Neural cell (in vitro differentiated cells): ENCODE measurements around the gene COX11. TPM values are rescaled to one million over a fixed set of nuclear protein-coding genes. Genes with fewer than 3 reads are reported as not detected.

Source experiments
- H2AFZ ChIP-seq: fragments of 200-600, 300-800 bp; sonication (generic), shearing (Covaris generic); 2 replicates; pipeline ENCODE4 v1.6.0; 2014; ENCODE audit warnings: low read depth, mild to moderate bottlenecking, antibody characterized with exemption, low read length, moderate library complexity
- H3F3A ChIP-seq: fragments of 200-600 bp; shearing (Covaris generic); 2 replicates; pipeline ENCODE4 v1.6.1; 2016; ENCODE audit warnings: mild to moderate bottlenecking, moderate library complexity, mixed read lengths, antibody characterized with exemption, low read length; ENCODE audit not compliant: insufficient read depth, poor library complexity, severe bottlenecking
- H3K27ac ChIP-seq: fragments of 200-600, 300-800 bp; sonication (generic), shearing (Covaris generic); 2 replicates; pipeline ENCODE4 v1.5.1; 2014; ENCODE audit warnings: mild to moderate bottlenecking, low read length, moderate library complexity
- H3K27me3 ChIP-seq: fragments of 300-800, 200-600 bp; sonication (generic), shearing (Covaris generic); 2 replicates; pipeline ENCODE4 v1.6.0; 2014; ENCODE audit warnings: mild to moderate bottlenecking, low read depth, low read length, moderate library complexity; ENCODE audit not compliant: insufficient read depth
- H3K36me3 ChIP-seq: fragments of 300-800, 200-600 bp; sonication (generic), shearing (Covaris generic); 2 replicates; pipeline ENCODE4 v1.5.1; 2014; ENCODE audit warnings: mild to moderate bottlenecking, antibody characterized with exemption, low read length, moderate library complexity; ENCODE audit not compliant: insufficient read depth
- H3K4me2 ChIP-seq: fragments of 300-800, 200-600 bp; sonication (generic), shearing (Covaris generic); 2 replicates; pipeline ENCODE4 v1.6.0; 2014; ENCODE audit warnings: mild to moderate bottlenecking, low read length
- H3K4me3 ChIP-seq: fragments of 300-800, 200-600 bp; sonication (generic), shearing (Covaris generic); 2 replicates; pipeline ENCODE4 v1.5.1; 2014; ENCODE audit warnings: mild to moderate bottlenecking, low read length, moderate library complexity
- H3K79me2 ChIP-seq: fragments of 200-600 bp; shearing (Covaris generic); replicated peaks from 2 replicates; pipeline ENCODE4 v1.6.0; 2014; ENCODE audit warnings: mild to moderate bottlenecking, low read length, moderate library complexity; ENCODE audit not compliant: insufficient read depth
- H3K9ac ChIP-seq: fragments of 300-800, 200-600 bp; sonication (generic), shearing (Covaris generic); 2 replicates; pipeline ENCODE4 v1.6.1; 2016; ENCODE audit warnings: mild to moderate bottlenecking, low read length, mixed read lengths
- H3K9me2 ChIP-seq: fragments of 200-600 bp; shearing (Covaris generic); 2 replicates; pipeline ENCODE4 v1.6.1; 2016; ENCODE audit warnings: mild to moderate bottlenecking, low read length, mixed read lengths; ENCODE audit not compliant: insufficient read depth
- H3K9me3 ChIP-seq: fragments of 200-600, 300-800 bp; sonication (generic), shearing (Covaris generic); 2 replicates; pipeline ENCODE4 v1.6.1; 2016; ENCODE audit warnings: mild to moderate bottlenecking, mixed run types, low read length, moderate library complexity, mixed read lengths
- H4K20me1 ChIP-seq: fragments of 200-600 bp; shearing (Covaris generic); 2 replicates; pipeline ENCODE4 v1.6.1; 2016; ENCODE audit warnings: mild to moderate bottlenecking, mixed run types; ENCODE audit not compliant: insufficient read depth
- EP300 ChIP-seq: fragments of 450-650 bp; conservative IDR thresholded peaks from 2 replicates; pipeline ENCODE4 v1.6.1; 2014; ENCODE audit warnings: antibody characterized with exemption, mild to moderate bottlenecking, moderate library complexity; ENCODE audit not compliant: poor library complexity, severe bottlenecking
- EZH2 ChIP-seq: fragments of 200-600, 300-800 bp; shearing (Covaris generic), sonication (generic); IDR thresholded peaks from 2 replicates; pipeline ENCODE4 v1.6.1; 2014; ENCODE audit warnings: antibody characterized with exemption, low read length, borderline replicate concordance, mild to moderate bottlenecking; ENCODE audit not compliant: insufficient read depth, poor library complexity, severe bottlenecking
- MXI1 ChIP-seq: fragments of 450-650 bp; conservative IDR thresholded peaks from 2 replicates; pipeline ENCODE4 v1.6.1; 2014; ENCODE audit warnings: antibody characterized with exemption, mild to moderate bottlenecking; ENCODE audit not compliant: poor library complexity, severe bottlenecking
- POLR2AphosphoS5 ChIP-seq: IDR thresholded peaks from 2 replicates; pipeline ENCODE4 v1.6.1; 2012
- RAD21 ChIP-seq: fragments of 450-650 bp; conservative IDR thresholded peaks from 2 replicates; pipeline ENCODE4 v1.6.1; 2014; ENCODE audit warnings: antibody characterized with exemption, mild to moderate bottlenecking, moderate library complexity
- SMC3 ChIP-seq: fragments of 450-650 bp; conservative IDR thresholded peaks from 2 replicates; pipeline ENCODE4 v1.6.1; 2014; ENCODE audit warnings: antibody characterized with exemption, mild to moderate bottlenecking, moderate library complexity; ENCODE audit not compliant: poor library complexity
- TAF1 ChIP-seq: IDR thresholded peaks from 2 replicates; pipeline ENCODE4 v1.6.1; 2012; ENCODE audit warnings: low read depth
- polyA plus RNA-seq: library from polyadenylated mRNA; depleted of rRNA; stranded (reverse); fragments of >200 nt; gene quantifications from 2 replicates; pipeline ENCODE4 v1.2.3, GENCODE V29; 2014
- TF ChIP-seq, protein P1 (sequence below): IDR thresholded peaks from 2 replicates; pipeline ENCODE4 v1.6.1; 2012; ENCODE audit warnings: borderline replicate concordance
- TF ChIP-seq, protein P2 (sequence below): fragments of 450-650 bp; IDR thresholded peaks from 2 replicates; pipeline ENCODE4 v1.5.1; 2014; ENCODE audit warnings: antibody characterized with exemption, mild to moderate bottlenecking, moderate library complexity; ENCODE audit not compliant: poor library complexity, severe bottlenecking

COX11 gene
- polyA plus RNA-seq, 1 donor from 2014 or later, result 155 TPM

DNA sequence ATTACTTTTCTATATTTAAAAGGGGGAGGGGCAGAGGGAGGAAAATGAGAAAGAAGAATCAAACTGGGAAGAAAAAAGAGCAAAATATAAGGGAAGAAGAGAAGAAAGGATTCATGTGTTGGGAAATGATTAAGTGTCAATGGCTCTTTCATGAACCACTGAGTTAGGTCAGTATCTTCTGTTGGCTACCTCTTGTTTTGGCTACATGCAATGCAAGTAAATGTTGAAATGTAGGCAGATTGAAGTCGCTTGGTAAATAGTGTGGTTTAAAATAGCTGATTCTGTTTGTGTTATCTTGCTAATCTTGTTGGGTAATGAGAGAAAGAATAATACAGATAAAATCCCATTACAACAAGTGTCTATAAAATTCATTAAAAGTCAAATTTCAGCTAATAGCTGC is 27.2 kb downstream of the COX11 start:
- Histone ChIP-seq H3F3A (no peaks in the 10 kb centered on the region), H3K27ac (no peak overlapping the region), H3K27me3 (no peaks in the 10 kb centered on the region), H3K9me2 (no peaks in the 10 kb centered on the region), H2AFZ (no peak overlapping the region), H3K9me3 (no peaks in the 10 kb centered on the region), H3K4me3 (no peak overlapping the region), H3K36me3 (no peaks in the 10 kb centered on the region), H4K20me1 (no peaks in the 10 kb centered on the region), H3K4me2 (no peak overlapping the region), H3K79me2 (no peaks in the 10 kb centered on the region), H3K9ac (no peak overlapping the region)
- TF ChIP-seq TAF1 (no peak), MXI1 (no peak), EP300 (no peak), POLR2AphosphoS5 (no peak), EZH2 (no peak), SMC3 (no peak), RAD21 (no peak)
- TF ChIP-seq, protein P1, sequence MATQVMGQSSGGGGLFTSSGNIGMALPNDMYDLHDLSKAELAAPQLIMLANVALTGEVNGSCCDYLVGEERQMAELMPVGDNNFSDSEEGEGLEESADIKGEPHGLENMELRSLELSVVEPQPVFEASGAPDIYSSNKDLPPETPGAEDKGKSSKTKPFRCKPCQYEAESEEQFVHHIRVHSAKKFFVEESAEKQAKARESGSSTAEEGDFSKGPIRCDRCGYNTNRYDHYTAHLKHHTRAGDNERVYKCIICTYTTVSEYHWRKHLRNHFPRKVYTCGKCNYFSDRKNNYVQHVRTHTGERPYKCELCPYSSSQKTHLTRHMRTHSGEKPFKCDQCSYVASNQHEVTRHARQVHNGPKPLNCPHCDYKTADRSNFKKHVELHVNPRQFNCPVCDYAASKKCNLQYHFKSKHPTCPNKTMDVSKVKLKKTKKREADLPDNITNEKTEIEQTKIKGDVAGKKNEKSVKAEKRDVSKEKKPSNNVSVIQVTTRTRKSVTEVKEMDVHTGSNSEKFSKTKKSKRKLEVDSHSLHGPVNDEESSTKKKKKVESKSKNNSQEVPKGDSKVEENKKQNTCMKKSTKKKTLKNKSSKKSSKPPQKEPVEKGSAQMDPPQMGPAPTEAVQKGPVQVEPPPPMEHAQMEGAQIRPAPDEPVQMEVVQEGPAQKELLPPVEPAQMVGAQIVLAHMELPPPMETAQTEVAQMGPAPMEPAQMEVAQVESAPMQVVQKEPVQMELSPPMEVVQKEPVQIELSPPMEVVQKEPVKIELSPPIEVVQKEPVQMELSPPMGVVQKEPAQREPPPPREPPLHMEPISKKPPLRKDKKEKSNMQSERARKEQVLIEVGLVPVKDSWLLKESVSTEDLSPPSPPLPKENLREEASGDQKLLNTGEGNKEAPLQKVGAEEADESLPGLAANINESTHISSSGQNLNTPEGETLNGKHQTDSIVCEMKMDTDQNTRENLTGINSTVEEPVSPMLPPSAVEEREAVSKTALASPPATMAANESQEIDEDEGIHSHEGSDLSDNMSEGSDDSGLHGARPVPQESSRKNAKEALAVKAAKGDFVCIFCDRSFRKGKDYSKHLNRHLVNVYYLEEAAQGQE, result no peak
- TF ChIP-seq, protein P2, sequence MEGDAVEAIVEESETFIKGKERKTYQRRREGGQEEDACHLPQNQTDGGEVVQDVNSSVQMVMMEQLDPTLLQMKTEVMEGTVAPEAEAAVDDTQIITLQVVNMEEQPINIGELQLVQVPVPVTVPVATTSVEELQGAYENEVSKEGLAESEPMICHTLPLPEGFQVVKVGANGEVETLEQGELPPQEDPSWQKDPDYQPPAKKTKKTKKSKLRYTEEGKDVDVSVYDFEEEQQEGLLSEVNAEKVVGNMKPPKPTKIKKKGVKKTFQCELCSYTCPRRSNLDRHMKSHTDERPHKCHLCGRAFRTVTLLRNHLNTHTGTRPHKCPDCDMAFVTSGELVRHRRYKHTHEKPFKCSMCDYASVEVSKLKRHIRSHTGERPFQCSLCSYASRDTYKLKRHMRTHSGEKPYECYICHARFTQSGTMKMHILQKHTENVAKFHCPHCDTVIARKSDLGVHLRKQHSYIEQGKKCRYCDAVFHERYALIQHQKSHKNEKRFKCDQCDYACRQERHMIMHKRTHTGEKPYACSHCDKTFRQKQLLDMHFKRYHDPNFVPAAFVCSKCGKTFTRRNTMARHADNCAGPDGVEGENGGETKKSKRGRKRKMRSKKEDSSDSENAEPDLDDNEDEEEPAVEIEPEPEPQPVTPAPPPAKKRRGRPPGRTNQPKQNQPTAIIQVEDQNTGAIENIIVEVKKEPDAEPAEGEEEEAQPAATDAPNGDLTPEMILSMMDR, result no peak

DNA sequence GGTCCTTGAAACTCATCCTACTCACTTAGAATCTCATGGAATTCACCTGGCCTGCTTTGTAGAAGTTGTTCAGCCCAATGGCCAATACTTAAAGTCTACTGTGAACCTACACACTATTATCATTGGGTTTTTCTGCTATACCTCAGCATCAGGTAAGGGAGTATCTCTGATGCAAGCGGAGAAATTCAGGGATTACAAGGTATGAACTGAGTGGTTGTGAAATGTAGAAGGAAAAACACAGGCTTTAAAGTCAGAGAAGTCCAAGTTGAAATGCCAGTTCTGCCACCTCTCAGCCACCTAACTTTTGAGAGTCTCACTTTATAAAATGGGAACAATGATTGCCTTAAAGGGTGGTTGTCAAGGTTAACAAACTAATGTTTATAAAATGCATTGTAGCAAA is 31.0 kb downstream of the COX11 start:
- Histone ChIP-seq H3K9me3 (no peaks in the 10 kb centered on the region), H3K27me3 (no peaks in the 10 kb centered on the region), H3K4me3 (no peak overlapping the region), H4K20me1 (no peaks in the 10 kb centered on the region), H3F3A (no peaks in the 10 kb centered on the region), H3K27ac (no peak overlapping the region), H2AFZ (no peak overlapping the region), H3K9ac (no peak overlapping the region), H3K4me2 (no peak overlapping the region), H3K36me3 (no peaks in the 10 kb centered on the region), H3K9me2 (no peaks in the 10 kb centered on the region), H3K79me2 (no peaks in the 10 kb centered on the region)
- TF ChIP-seq EP300 (no peak), EZH2 (no peak), POLR2AphosphoS5 (no peak), RAD21 (no peak), SMC3 (no peak), MXI1 (no peak), TAF1 (no peak)
- TF ChIP-seq, protein P1, result no peak
- TF ChIP-seq, protein P2, result no peak
